Measurements from ENCODE around the gene CD300LB.

DNA sequence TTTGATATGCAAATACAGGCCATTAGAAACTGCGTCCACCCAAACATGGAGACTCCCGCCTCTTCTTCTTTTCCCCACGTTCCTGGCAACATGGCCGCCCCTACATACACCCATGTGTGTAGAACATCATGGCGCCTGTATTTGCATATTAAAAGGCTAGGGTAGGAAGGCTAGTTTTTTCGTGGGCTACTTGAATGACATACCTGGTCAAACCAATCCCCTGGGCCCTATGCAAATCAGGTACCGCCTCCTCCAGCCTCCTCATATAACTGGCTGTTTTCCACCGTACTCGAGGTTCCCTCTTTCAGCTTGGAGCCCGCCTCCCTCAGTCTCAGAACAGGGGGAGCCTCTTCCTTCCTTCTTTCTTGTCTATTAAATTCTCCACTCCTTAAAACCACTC lies 840 bp upstream of the CD300LB start:
- TF ChIP-seq, protein P1, sequence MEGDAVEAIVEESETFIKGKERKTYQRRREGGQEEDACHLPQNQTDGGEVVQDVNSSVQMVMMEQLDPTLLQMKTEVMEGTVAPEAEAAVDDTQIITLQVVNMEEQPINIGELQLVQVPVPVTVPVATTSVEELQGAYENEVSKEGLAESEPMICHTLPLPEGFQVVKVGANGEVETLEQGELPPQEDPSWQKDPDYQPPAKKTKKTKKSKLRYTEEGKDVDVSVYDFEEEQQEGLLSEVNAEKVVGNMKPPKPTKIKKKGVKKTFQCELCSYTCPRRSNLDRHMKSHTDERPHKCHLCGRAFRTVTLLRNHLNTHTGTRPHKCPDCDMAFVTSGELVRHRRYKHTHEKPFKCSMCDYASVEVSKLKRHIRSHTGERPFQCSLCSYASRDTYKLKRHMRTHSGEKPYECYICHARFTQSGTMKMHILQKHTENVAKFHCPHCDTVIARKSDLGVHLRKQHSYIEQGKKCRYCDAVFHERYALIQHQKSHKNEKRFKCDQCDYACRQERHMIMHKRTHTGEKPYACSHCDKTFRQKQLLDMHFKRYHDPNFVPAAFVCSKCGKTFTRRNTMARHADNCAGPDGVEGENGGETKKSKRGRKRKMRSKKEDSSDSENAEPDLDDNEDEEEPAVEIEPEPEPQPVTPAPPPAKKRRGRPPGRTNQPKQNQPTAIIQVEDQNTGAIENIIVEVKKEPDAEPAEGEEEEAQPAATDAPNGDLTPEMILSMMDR (conservative IDR thresholded peaks at IDR 0.05; ENCODE audit: low read length) = no peak
- no peak for TF ChIP-seq EZH2phosphoT487 (IDR thresholded peaks at IDR 0.05; ENCODE audit: borderline replicate concordance, low read depth, low read length)

All from OCI-LY7 (cell line).